Activated CD4-positive, alpha-beta T cell treated with anti-CD3 and anti-CD28 coated beads for 24 hours (primary cell): Measurements from ENCODE around the gene FAF1.

Experiments used
- DNase-seq, 2 donors: peaks; one replicate each; pipeline ENCODE4 v3.0.0-alpha.2; 2020; ENCODE audit warnings: low read depth in 2 of 2

Gene FAF1

DNA sequence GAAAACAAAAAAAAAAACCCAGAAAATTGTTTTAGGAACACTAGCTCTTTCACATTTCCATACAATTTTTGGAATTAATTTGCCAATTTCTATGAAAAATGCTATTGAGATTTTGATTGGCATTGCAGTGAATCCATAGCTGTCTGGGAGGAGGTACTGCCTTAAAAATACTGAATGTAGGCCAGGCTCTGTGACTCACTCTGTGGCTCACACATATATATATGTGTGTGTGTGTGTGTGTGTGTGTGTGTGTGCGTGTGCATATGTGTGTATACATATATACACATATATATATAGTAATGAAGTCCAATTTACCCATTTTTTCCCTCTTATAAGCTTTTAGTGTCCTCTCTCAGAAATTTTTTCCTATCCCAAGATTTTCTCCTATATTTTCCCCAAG, 322.6 kb downstream of the FAF1 start:
- no peak for DNase-seq

GRCh38 chr1:50634251-50634650, 325.8 kb downstream of the FAF1 start:
- DNase-seq: no peak

GRCh38 chr1:50633465-50633864, 326.6 kb downstream of the FAF1 start:
- no peak for DNase-seq

DNA sequence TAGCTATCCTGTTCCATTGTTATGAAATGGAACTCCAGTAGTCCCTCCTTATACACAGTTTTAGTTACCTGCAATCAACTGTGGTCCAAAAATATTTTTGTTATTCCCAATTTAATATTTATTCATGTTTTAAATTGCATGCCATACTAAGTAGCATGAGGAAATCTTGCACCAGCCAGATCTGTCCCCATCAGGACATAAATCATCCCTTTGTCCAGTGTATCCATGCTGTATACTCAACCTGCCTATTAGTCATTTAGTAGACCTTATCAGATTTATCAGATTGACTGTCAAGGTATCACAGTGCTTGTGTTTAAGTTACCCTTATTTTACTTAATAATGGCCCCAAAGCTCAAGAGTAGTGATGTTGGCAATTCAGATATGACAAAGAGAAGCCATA, 328.9 kb downstream of the FAF1 start:
- DNase-seq: no peak

DNA sequence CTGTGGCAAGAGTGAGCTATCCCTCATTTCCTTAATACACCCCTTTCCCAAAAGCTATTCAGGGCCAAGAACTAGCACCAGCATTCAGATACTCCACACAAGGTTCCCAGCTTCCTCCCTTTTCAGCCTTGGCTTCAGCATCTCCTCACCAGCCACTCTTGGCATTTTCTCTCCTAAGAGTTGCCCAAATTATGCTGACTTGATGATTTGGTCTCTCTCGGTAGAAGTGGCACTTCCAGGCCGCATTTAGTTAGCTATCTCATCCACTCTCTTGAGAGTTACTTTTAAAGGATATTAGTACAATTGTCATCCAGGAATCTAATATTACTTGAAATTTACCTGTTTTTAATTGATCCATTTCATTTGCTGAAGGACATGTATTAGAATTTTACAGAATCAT, 337.8 kb downstream of the FAF1 start:
- DNase-seq: no peak

DNA sequence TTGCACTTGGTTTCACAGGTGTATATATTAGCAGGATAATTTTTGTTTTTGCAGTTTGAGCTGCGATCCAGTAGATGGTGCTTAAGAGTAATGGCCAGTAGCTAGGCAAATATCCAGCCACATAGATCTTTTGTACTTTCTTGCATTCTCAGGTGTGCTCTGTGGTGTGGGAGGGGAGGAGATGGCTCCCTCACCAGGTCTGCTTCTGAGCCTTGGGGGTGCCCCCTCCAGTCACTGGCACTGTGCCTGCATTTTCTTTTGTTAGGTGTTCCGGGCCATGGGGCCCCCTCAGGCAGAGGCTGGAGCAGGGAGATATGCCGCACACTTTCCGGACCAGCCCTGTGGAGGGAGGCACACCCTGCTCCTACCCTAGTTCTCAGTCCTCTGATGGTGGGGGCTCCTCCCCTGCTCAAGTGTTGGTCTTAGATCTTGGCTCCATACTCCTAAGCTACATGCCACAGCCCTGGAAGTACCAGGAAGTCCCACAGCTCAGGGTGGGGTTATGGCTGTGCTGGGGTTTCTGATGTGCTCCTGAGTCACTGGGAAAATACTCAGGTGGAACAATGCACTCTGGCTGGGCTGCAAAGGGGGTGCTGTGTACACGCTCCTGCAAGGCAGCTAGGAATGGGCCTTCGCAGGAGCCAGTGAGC, 339.3 kb downstream of the FAF1 start:
- DNase-seq: no peak

GRCh38 chr1:50615036-50615750, 344.9 kb downstream of the FAF1 start:
- DNase-seq: no peak

DNA sequence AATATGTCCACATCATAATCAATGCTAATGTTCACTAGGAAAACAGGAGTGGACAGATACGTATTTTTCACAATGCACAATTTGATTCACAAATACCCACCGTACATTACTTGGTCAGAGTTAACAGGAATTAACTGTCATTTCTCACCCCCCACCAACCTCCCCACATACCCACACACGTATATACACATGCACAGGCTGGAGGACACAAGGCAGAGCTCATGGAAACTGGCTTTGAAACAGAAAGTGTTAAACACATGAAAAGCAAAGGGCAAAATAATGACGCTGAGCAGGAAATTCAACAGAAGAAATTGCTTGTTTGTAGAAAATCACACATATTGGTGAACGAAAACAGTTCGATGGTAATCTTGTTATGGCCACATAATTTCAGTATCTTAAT, 348.4 kb downstream of the FAF1 start:
- no peak for DNase-seq

GRCh38 chr1:50610563-50610962, 349.5 kb downstream of the FAF1 start:
- DNase-seq: no peak

DNA sequence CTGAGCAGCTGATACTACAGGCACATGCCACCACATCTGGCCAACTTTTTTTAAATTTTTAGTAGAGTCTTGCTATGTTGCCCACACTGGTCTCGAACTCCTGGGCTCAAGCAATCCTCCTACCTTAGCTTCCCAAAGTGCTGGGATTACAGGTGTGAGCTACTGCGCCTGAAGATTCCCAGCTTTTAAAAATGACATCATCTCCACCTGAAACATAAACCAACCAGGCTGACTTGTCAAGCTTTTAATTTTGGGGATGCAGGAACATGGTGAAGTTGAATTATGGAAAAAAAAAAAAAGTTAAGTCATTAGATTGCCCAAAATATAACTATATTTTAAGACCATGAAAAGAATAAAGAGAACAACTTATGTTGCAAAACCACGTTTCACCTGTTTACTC, 350.6 kb downstream of the FAF1 start:
- DNase-seq: no peak

- DNase-seq: no peak
These were observed 354.7 kb downstream of the FAF1 start for GRCh38 chr1:50605186-50605875.

DNA sequence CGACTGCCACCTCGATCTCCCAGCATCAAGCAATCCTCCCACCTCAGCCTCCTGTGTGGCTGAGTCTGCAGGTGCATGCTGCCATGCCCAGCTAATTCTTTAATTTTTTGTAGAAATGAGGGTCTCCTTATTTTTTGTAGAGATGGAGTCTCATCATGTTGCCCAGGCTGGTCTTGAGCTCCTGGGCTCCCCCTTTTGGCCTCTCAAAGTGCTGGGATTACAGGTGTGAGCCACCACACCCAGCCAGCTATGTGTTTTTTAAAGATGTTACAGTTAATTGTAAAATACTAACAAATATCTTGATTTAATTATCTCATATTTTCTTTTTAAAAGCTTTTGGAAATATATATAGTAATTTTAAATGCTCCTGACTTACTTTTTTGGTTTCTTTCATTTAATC, 355.5 kb downstream of the FAF1 start:
- no peak for DNase-seq

GRCh38 chr1:50603274-50604271, 356.5 kb downstream of the FAF1 start:
- no peak for DNase-seq

DNA sequence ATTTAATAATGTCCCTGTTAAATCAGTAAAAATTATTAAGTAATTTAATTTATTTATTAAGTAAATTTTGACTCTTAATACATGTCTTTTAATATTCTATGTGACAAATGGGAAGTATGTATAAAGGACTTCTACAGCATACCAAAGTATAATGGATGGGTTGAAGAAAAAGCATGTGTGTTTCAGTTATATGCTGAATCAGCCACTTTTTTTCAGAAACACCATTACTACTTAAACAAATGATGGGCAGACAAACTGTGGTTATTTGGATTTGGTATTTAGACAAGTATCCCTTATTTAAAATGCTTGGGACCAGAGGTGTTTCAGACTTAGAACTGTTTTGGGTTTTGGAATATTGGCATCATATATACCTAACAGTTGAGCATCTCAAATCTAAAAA, 360.5 kb downstream of the FAF1 start:
- DNase-seq: no peak

DNA sequence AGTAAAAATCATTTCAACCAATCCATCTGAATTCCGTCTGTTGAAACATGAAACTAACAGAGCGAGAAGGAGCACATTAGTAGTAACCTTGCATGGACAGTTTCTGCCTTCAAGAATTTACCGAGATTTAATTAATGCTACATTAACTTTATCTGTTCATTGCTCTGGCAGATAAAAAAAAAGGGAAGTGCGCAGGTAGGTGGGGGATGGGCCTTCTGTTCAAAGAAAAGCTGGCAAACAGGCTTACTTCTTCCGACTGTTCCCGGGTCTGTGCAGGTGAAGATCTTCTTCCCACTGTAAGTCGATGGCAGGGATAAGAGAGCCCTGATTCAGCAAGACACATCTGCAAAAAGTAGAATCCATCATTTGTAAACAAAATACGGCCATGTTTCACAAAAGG, 364.2 kb downstream of the FAF1 start:
- DNase-seq: no peak

DNA sequence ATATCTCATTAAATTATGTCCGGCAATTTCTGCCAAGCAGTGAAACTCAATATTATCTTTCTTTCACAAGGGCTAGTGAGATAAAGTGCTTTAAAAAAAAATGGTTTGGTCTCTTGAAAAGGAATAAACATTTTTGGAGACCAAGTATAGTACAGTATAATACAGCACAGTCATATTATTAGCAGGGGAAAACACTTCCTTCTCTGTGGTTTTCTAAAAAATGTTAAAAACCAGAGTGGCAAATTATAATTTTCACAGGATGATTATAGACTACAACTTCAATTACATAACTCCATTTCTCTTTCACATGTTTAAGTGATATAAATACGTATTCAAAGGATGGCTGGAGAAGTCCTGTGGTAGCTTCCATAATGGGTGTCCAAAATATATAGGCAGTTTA, 366.6 kb downstream of the FAF1 start:
- no peak for DNase-seq

DNA sequence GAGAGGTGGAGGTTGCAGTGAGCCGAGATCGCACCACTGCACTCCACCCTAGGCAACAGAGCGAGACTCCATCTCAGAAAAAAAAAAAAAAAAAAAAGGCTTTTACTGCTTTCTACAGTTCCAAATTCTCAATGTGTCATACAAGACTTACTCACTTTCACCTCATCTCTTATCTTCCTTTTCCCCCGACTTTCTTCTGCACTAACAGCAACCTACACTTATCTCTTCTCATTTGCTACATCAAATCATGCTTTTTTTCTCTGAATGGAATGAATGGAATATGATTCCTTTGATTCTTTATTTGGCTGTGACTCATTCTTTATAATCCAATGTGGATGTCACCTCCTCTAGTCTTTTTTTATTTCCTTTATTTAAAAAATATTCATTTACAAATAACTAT, 368.5 kb downstream of the FAF1 start:
- DNase-seq: no peak

DNA sequence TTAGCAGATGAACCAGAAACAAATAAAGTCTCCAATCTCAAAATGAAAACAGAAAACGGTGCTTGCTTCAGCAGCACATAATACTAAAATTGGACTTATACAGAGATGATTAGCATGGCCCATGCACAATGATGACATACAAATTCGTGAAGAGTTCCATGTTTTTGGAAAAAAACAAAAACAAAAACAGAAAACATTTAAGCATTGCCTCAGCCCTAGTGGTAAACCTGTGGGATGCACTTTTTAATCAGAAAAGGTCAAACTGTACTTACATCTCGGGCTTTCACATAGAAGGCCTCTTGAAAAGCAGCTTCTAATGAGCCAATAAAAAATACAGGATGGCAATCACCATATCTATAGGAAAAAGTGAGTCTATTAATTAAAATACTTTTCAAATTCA, 377.7 kb downstream of the FAF1 start:
- no peak for DNase-seq

DNA sequence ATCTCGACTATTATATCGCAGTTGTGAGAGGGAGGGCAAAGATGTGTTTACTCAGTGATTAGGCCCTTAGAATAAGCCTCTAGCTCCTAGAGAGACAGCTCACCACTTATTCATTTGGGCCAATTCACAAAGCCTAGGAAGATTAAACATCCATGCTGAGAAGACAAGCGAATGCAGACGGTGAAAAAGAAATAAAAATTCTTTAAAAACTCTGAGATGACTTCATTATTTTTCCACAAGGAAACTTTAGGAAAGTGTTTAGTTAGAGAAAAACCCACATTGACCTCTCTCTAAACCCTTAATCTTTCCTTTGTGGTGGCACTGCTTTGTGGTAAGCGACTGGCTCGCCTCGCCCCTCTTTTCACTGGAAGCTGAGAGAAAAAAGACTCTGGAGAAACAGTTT, 390.0 kb downstream of the FAF1 start:
- DNase-seq: no peak

- no peak for DNase-seq
These were observed 391.3 kb downstream of the FAF1 start for GRCh38 chr1:50568782-50569181.

- DNase-seq: no peak
These were observed 393.7 kb downstream of the FAF1 start for GRCh38 chr1:50566405-50566804.

DNA sequence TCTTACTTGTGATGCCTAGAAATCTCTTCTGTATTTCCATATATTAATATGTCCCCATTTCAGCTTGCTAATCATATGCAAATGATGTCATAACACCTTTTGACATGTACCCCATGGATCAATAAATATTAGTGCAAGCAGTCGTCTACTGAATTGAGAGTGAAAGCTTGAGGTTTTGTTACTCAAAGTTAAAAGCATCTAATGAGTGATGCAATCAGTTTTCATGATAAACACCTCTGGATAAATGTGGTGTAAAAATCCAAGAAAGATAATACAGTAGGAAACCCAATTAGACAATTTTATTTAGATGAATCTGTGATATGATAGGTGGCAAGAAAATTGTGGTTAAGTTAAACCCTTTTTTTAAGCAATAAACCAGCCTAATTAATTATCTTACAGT, 395.6 kb downstream of the FAF1 start:
- no peak for DNase-seq
